Right renal cortex interstitium (tissue), 3 donors: ENCODE data around the gene KLF7. TPM values are rescaled to one million over a fixed set of nuclear protein-coding genes. Genes with fewer than 3 reads are reported as not detected.

Experiments used
- DNase-seq, 3 donors: peaks; one replicate each; pipeline ENCODE4 v3.0.0-alpha.2; 2013; ENCODE audit warnings: low read depth in 3 of 3, low spot score in 2 of 3
- polyA plus RNA-seq, 3 donors: library from polyadenylated mRNA; unstranded; fragments of 120-200 nt; gene quantifications; one replicate each; pipeline ENCODE4 v1.2.1, GENCODE V29; 2013; ENCODE audit not compliant: insufficient read length in 3 of 3

KLF7 gene
- polyA plus RNA-seq, 3 donors = 20.9 to 22.6 (median 21.3) TPM

DNA sequence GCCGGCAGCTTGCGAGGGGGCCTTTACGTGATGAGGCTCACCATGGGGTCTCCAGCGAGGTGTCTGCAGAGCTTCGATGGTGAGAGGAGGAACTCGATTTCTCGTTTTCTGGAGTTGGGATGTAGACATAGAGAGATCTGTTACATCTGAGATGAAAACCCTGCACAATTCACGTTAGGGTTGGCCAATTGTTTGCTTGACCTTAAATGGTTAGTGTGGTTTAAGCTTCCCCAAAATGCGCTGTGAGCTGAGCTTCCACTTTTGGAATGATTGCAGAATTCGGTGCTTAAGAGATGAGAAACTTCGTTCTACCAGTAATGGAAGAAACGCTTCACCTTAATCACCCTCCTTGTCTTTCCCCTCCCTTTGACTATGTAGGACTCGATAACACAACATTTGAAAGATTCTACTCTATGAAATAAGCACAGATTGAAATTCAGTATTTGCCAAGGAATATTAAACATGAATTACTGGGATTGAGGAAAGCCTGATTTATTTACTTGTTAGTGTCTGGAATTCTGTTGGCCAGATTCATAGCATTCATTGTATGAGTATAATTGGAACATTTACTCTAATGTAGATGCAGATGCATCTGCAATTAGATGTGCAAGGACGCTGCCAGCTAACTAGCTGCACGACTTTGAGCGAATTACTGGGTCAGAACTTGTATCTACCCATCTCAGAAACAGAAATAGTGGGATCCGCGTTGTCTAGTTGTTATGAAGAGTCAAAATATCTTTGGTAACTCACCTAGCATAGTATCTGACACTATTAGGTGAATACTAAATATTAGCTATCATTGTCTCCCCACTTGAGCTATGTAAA lies 1.6 kb upstream of the KLF7 start:
- peak in 1 of 3 donors; percentile 20 for DNase-seq

DNA sequence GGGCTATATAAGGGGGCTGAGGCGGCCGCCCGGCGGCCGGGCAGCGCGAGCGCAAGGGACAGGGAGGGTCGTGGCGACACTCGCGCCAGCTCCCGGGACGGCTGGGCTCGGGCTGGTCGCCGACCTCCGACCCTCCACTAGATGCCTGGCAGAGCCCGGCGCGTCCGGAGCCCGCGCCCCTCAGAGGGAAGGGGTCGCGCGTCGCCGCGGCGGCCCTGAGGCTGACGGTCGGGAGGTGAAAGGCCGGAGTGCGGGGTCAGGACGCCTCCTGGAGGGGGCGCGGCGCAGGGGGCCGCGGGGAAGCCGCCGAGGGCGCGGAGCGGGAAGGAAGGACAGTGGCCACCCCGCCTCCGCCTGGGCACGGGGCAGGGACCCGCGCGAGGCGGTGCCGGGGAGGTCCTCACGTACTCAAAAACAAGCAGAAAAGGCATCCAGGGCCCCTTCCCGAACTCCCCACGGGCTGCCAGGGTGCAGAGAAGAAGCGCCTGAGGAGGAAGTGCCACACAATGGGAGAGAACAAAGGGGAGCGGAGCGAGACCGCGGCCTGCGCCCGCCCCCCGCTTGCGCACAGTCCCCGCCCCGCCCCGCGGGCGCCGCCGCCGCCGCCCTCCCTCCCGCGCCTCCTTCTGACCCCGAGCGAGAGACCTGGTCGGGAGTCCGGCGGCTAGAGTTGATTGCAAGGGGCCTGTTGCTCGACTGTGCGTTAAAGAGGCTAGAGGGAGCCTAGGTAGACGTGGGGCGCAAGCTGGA lies 776 bp upstream of the KLF7 start:
- DNase-seq = peak in 2 of 3 donors; percentile 41 to 53

DNA sequence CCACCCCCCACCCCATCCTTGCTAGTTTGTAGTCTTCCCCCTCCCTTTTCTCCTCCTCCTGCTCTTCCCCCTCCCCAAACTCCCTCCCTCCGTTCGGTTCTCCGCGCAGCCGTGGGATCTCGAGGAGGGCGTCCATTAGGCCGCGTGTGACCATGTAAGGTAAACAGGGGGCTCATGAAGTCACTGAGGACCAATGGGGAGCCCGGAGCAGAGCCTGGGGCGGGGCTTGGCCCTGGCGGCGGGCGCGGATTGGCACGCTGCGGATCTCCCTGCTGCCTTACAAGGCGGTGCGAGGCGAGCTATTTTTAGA lies 246 bp upstream of the KLF7 start:
- peak; percentile 96 to 98 (median 97) for DNase-seq

DNA sequence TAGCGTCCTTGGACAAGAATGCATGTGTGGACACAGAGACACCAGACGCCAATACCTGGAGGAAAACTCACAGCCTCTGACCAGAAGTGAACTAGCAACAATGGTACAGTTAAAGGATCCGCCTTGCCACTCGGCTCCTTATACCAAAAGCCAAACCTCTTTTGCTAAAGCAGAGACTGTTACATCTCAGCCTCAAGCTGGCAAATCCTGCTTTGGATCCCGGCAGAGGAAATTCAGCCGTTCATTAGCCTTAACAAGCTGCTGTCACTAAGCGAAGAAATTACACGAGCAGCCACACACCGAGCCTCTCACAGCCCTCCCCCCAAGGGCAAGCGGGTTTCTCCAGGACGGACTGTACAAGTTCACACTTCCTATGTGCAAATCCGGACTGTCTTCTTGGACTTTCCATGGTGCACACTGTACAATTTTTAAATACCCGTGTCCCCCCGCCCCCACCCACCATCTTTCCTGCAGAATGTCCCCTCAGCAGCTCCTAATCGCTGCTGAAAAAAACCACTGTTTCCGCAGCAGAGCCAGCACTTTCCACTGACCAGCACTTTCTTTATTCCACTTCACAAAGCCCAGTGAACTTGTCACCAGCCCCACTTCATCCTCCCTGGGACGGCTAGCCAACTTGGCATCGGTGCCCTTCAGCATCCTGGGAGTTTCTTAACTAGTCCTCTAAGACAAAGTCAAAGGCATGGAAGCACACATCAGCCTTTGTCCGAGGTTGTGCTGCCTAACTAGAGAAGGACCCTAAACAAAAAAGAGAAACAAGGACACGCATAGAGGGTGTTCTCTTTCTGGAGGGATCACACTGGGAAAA lies 1.5 kb downstream of the KLF7 start:
- DNase-seq = peak in 1 of 3 donors; percentile 45

DNA sequence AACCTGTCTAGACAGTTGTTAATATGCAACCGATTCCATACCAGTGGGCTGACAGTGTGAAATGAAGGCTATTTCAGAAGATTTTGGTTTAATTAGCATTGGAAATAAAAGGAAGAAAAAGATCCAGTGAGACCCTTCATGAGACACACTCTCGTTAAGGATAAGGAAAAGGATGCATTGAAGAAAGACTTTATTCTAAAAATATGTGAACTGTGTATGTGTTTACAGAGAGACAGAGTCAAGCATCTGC lies 2.1 kb downstream of the KLF7 start:
- DNase-seq = no peak

DNA sequence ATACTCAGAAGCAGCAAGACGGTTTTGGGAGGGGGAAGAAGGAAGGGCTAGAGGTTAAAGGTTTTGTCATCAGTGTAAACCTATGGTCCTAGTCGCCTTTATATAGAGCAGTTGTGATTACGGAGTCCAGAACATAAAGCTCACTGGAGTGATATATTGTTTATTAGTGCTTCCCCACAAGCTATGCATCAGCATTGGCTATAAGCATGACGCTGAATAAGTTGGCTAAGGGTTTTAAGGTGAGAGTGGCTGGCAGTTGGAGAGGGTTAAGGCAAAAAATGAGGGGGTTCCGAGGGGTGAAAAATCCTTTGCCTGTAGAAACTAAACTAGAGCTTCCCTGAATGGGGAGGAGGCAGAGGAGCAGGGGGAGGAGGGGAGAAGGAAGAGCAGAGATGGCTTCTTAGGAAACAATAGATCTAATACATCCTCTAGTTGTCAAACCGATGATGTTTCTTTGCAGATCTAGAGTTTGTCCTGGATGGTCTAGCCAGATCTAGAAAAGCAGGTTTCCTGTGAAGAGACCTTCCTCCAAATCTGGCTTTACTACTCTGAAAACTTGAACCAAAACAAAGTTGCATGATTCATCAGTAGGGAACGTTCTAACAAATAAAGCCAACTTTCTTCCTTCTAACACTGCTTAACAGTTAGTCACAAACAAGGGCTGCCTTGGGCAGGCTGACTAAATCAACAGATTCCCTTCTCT lies 2.5 kb downstream of the KLF7 start:
- DNase-seq = no peak

DNA sequence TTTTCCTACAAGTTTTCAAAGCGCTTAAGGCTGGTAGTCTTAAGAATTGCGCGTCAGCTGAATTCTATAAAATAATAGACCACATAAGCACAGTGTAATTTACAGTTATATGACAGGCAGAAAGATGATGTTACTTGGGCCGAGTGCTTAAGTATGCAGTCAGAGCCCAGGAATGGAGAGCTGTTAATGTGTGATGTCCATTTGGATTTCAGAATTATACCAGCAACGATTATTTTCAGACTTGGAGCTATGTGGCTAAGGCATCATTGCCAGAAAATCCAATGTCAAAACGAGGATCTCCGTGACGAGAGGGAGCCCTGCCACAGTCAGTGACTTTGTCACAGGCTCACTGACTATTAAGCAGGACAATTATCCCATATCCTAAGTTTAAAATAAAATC lies 3.4 kb downstream of the KLF7 start:
- DNase-seq = no peak

DNA sequence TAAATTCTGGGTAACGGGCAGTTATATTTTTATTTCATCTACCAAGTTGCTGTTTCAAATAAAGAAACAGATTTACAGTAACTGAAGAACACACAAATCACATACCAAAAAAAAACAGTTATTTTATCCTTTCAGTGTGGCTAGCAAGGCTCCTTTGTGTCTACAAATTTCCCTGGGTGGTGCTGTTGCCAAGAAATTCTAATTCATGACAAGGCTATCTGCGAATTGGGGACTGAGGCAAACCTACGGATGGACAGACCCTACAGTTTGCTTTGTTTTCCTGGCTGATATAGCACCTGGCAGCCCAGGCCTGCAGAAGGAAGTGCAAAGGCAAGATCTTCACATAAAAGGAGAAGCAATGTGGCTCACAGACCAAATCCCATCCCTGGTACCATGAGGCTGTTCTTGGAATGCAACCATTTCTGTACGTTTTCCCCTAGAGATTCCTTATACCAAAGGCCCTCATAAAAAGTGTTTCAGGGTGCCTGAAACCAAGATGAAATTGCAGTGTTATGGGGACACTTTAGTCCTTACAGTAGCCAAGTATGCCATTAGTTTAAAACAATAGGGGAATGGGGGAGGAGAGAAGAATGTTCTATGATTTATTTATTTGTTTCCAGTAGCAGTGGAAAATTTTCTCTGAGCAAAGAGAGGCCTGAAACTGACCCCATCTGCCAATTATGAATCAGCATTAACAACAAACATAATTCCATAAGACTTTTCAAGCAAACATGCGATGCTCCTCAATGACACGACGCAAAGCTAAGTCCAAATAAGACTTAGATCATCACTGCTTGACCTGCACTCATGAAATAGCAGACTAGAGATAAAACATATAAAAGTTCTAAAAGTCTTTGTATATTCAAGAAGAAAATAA lies 4.3 kb downstream of the KLF7 start:
- DNase-seq = no peak

DNA sequence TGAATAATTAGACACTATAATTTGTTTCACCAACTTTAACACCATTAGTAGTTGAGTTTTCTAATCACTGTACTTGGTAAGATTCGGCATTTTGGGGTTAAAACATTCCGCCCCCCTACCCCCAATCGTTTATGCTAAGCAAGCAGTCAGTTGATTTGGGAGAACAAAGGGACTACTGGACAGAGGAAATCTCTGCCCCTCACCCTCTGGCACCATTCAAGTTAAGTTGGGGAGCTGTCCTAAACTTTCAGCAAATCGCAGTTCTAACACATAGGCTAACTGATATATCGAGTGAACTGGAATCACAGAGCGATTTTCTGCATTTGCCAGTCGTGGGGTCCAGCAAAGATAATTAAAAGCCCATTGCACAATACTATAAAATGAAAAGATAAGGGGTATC lies 5.6 kb downstream of the KLF7 start:
- no peak for DNase-seq

DNA sequence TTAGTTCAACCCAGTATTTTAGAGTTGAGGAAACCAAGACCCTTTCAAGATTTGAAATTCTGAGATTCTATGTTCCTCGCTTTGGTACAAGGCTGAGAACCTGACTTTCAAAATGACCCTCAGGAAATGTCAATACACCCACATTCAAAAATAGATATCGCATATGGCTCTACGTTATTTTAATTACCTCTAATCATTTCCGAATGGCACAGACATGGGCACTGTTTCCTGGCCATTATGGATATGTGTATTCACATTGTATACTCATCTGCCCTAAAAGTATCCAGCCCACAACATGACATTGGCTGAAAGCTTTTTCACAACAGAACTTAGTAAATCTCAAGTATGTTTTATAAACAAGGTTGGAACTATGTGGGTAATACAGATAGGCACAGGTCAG lies 6.7 kb downstream of the KLF7 start:
- DNase-seq = no peak

DNA sequence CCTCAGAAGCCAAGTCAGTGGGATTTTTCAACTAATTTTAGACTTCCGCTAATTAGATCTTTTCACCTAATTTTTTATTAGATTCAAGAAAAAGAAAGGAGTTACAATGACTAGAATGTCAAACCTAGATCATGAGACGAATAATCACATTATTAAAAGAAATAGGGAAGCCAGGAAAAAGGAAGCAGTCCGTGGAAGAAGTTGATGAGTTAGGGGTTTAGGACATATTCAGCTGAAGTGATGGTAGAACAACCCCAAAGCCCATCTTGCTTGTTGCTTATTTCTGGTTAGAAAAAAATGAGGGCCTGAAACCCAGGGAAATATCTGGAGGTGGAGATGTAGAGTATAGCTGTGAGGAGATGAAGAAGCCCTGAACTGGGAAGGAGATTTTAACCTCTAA lies 8.0 kb downstream of the KLF7 start:
- no peak for DNase-seq

DNA sequence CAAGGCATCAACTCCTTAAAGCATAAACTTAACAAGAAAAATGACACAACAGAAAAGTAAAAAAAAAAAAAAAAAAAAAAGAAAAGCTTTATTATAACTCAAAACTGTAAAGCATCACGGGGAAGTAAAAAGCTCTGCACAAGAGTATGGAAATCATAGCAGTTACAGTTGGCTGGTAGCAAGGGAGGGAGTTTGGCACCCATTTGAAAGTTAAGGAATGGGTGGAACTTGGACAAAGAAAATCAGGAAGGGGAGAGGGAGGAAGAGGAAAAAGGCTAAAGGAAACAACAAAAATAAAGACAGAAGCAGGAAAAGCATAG lies 8.6 kb downstream of the KLF7 start:
- no peak for DNase-seq

DNA sequence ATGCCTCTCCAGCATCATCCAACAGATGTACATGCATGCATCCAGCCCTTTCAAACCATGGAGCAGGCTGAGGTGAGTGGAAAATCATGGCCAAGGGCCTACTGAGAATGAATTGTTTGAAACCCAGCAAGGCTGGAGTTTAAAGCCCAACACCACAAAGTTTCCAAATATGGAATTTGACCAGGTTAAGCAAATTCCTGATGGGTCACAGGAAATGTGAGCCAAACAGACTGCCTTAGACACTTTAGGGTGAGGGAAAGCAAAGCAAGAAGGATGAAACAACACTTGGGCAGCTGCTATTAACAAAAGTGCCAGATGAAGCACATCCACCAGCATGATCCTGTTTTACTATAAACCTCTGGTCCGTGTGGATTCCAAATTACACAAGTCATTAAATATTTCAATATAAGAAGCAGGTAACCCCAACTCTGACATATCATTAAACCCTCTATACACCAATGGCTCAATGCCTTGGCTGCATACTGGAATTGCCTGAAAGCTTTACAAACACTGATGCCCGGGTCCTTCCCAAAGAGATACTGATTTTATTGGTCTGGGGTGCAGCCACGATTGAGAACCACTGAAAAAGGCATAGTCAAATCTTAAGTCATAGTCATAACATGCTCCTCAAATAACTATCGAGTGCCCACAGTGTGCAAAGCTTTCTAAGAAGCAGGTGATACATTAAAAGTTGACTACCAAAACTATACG lies 9.1 kb downstream of the KLF7 start:
- no peak for DNase-seq

DNA sequence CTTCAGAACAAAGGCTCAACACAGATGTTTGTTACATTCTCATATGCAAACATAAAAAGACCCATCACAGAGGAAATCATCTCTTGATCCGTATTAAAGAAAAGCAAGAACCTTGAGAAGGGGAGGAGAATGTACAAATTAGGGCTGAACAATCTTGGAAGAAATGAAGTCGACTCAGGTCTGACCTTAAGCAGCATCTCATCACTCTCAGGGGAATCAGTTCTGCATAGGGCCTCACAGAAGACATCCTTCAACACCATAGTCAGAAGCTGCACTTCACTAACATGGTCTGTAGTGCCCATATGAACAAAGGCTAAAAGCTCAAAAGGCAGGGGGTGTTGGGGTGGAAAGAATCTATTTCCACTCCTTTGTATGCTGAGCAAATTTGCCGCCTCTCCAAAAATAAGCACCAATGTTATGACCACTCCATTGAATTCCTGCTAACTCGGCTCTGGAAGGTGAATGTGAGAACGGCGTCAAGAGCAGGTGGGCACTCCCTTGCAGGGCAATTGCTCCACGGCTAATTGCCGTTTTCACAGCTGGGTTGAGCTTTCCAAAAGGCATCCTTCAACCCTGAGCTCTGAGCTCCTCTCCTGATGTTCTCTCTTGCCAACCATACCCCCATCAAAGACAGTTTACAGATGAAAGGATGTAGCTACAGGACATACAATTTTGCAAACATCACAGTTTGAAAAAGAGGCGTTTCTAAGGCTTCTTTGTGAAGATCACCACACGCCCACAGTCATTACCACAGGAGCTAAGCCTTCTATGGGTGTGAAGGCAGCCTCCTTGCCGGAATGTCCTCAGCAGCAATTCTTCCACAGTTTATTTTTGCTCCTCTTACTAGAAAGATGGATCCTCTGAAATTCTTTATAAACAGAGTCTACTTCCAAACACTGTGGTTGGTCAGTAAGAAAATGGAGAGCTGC lies 10.0 kb downstream of the KLF7 start:
- no peak for DNase-seq

DNA sequence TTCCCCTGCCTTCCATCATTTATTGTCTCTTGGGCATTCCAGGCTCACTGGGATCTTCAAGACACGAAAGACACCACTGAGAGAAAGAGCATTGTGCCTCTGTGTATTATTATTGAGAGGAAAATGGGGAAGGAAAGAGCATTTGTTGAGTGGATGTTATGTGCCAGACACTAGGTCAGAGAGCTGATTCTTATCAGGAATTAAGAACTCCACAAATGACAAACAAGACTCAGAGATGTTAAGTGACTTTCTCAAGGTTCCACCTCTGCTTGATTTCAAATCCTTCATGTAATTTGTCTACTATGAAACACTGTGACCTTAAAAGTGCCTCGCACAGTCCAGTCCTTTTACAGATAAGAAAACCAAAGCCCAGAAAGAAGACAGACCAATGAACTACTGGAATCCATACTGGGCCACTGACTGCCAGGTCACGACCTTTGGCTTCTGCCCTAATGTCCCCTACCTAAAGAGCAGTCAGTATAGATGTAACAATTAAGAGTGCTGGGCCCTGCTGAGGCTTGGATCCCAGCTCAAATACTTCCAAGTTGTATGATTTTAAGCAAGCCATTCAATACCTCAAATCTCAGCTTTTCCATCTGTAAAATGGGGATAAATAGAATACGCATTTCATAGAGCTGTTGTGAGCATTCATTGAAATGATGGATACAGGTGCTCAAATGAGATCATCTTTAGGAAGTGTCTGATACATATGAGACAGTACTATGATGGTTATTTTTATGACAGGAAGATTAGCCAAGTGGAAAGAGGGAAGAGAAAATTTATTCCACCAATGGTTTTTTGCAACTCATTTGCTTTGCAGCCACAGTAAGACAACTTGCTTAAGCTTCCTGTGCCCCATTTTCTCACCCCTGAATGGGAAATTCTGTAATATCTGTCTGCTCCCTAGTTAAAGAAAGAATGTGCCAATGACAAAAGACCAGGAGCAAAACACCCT lies 10.9 kb downstream of the KLF7 start:
- DNase-seq = no peak

DNA sequence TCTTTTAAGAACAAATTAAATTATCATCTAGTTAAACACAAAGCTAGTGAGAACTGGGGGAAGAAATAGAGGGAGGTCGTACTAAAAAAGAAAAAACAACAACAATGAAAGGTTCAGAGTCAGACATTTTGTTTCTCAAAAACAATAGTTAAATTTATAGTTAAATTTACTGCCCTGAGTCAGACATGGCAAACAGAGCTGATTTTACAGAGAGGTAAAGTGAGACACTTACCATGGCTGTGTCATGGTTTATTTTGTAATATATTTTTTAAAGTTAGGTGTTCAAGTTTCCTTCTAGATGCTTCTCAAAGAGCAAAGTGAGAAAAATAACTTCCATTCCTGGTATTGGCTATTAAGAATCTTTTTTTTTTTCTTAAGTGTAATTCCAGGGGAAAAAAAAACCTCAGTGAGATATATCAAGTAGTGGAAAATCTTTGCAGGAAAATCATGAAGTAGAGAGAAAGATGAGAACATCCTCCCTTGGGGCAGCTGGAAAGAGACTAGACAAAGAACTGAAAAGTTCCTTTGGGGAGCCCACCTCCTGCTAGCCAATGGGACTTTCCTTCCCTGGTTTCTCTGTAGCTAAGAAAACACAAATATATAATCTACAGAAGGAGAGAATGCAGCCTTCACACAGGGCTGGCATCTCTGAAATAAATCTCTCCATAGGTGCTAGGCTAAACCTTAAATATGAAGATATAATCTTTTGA lies 12.3 kb downstream of the KLF7 start:
- DNase-seq = no peak

DNA sequence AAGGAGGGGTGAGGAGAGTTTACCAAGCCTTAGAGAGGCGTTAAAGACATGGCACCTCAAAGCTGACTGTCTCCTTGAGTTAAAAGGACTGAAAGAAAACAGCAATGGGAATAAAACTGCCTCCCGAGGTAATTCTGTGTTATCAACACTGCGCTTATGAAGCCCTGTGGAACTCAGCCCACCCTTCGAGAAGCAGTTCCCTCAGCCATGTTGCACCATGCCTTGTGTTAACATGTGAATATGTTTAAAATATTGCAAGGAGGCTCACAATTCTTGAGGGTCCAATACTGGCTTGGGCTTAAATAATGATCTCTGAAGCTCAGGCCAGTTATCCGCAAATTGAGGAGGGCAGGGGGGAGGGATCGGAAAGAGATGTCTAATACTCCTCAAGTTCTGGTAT lies 14.7 kb downstream of the KLF7 start:
- DNase-seq = no peak
